ENCODE data around the gene FIZ1.

The FIZ1 gene

GRCh38 chr19:55599468-55599841, at the start of gene FIZ1:
Gene FIZ1 (minus strand): TSS chr19:55599517. CDS start chr19:55597865, 1,652 bp downstream.
- peak; percentile 96 for DNase-seq (ENCODE audit: low spot score)

GRCh38 chr19:55648585-55649267, 49.4 kb upstream of the FIZ1 start:
- DNase-seq (ENCODE audit: low spot score): no peak

GRCh38 chr19:55647732-55648584, 48.6 kb upstream of the FIZ1 start, which contains the start of gene CCDC106:
Gene CCDC106 (plus strand): TSS chr19:55648212. CDS start chr19:55649047, 835 bp downstream.
- DNase-seq (ENCODE audit: low spot score): no peak

- DNase-seq (ENCODE audit: low spot score): no peak
Observed at GRCh38 chr19:55646889-55647731, 47.8 kb upstream of the FIZ1 start.

GRCh38 chr19:55645512-55645881, 46.2 kb upstream of the FIZ1 start:
- no peak for DNase-seq (ENCODE audit: low spot score)

- DNase-seq (ENCODE audit: low spot score): no peak
Observed at GRCh38 chr19:55644842-55645511, 45.7 kb upstream of the FIZ1 start.

- DNase-seq (ENCODE audit: low spot score): no peak
Observed at GRCh38 chr19:55644191-55644833, 45.0 kb upstream of the FIZ1 start.

GRCh38 chr19:55643887-55644176, 44.5 kb upstream of the FIZ1 start:
- DNase-seq (ENCODE audit: low spot score): no peak

- DNase-seq (ENCODE audit: low spot score): peak; percentile 70
Observed at GRCh38 chr19:55643003-55643886, 43.9 kb upstream of the FIZ1 start, which contains the start of gene ZNF581. Gene ZNF581 (plus strand): TSS chr19:55643649. CDS start chr19:55644572, 923 bp downstream.

- DNase-seq (ENCODE audit: low spot score): no peak
Observed at GRCh38 chr19:55642153-55643002, 43.1 kb upstream of the FIZ1 start.

- no peak for DNase-seq (ENCODE audit: low spot score)
Observed at GRCh38 chr19:55641426-55642152, 42.3 kb upstream of the FIZ1 start.

GRCh38 chr19:55640577-55641425, 41.5 kb upstream of the FIZ1 start, which contains the start of gene ZNF580:
Gene ZNF580 (plus strand): TSS chr19:55641002. CDS start chr19:55642509, 1,507 bp downstream.
- peak; percentile 36 for DNase-seq (ENCODE audit: low spot score)

GRCh38 chr19:55640043-55640576, 40.8 kb upstream of the FIZ1 start:
- DNase-seq (ENCODE audit: low spot score): peak; percentile 71

- peak; percentile 63 for DNase-seq (ENCODE audit: low spot score)
Observed at GRCh38 chr19:55638864-55639359, 39.6 kb upstream of the FIZ1 start.

- DNase-seq (ENCODE audit: low spot score): no peak
Observed at GRCh38 chr19:55637534-55637933, 38.2 kb upstream of the FIZ1 start.

- no peak for DNase-seq (ENCODE audit: low spot score)
Observed at GRCh38 chr19:55636723-55637122, 37.4 kb upstream of the FIZ1 start.

GRCh38 chr19:55635856-55636440, 36.6 kb upstream of the FIZ1 start:
- no peak for DNase-seq (ENCODE audit: low spot score)

Measured in hematopoietic multipotent progenitor cell treated with erythropoietin and hydrocortisone succinate and interleukin-3 and kit ligand, for 15 days (in vitro differentiated cells).